ENCODE results near the gene OMP.

The OMP gene

GRCh38 chr11:77138106-77138649, 35.5 kb downstream of the OMP start:
- TF ChIP-seq, protein P1, sequence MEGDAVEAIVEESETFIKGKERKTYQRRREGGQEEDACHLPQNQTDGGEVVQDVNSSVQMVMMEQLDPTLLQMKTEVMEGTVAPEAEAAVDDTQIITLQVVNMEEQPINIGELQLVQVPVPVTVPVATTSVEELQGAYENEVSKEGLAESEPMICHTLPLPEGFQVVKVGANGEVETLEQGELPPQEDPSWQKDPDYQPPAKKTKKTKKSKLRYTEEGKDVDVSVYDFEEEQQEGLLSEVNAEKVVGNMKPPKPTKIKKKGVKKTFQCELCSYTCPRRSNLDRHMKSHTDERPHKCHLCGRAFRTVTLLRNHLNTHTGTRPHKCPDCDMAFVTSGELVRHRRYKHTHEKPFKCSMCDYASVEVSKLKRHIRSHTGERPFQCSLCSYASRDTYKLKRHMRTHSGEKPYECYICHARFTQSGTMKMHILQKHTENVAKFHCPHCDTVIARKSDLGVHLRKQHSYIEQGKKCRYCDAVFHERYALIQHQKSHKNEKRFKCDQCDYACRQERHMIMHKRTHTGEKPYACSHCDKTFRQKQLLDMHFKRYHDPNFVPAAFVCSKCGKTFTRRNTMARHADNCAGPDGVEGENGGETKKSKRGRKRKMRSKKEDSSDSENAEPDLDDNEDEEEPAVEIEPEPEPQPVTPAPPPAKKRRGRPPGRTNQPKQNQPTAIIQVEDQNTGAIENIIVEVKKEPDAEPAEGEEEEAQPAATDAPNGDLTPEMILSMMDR (IDR thresholded peaks at IDR 0.05; ENCODE audit: borderline replicate concordance, control extremely low read depth, extremely low read depth, insufficient read depth, missing control alignments): no peak
- in situ Hi-C loops (cut with MboI; ENCODE audit: low sequenced_read_pairs, unreplicated experiment): no loop called here
- no peak for DNase-seq (ENCODE audit: low spot score)

DNA sequence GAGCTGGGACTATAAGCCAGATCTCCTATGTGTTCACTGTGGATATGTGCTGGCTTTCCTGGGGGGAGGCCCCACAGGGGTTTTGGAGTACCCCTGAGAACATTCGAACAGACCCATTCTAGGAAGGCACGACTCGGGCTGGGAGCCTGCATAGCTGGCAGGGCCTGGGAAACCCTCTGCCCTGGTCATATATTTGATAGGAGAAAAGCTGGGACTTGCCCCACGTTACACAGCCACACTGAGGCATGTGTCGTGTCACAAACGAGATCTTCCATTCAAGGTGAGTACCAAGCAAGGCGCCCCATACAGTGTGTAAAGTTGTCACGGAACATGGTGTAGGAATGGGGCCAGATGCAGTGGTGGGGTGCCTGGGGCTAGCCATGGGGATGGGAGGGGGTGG, 36.6 kb downstream of the OMP start:
- DNase-seq (ENCODE audit: low spot score): no peak
- TF ChIP-seq, protein P1 (IDR thresholded peaks at IDR 0.05; ENCODE audit: borderline replicate concordance, control extremely low read depth, extremely low read depth, insufficient read depth, missing control alignments): no peak
- in situ Hi-C loops (cut with MboI; ENCODE audit: low sequenced_read_pairs, unreplicated experiment): no loop called here

DNA sequence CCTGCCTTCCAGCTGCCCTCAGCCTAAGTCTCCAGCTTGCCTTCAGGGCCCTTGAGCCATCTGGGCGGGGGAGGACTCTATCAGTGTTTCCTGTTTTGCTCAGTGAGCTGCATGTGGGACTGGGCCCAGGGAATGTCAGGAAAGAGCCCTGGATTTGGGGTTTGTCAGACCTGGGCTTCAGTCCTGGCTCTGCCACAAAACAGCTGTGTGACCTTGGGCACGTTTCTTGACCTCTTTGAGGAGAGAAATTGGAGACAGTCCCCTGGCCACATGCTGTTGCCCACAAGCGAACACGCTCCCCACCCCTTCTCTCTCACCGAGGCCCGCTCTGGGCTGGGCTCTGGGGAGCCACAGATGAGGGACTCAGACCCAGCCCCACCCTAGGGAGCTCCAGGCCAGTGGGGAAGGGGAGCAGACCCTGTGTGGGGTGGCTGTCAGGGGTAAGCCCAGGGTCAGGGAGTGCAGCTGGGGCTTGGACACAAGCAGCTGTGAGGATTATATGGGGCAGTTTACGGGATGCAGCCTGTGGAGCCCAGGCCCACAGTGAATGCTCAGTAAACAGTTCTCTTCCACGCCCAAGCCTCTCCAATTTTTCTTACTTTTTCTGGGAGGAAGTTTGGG, 37.7 kb downstream of the OMP start:
- no peak for DNase-seq (ENCODE audit: low spot score)
- TF ChIP-seq, protein P1 (IDR thresholded peaks at IDR 0.05; ENCODE audit: borderline replicate concordance, control extremely low read depth, extremely low read depth, insufficient read depth, missing control alignments): no peak
- in situ Hi-C loops (cut with MboI; ENCODE audit: low sequenced_read_pairs, unreplicated experiment): no loop called here

- TF ChIP-seq, protein P1 (IDR thresholded peaks at IDR 0.05; ENCODE audit: borderline replicate concordance, control extremely low read depth, extremely low read depth, insufficient read depth, missing control alignments): no peak
- DNase-seq (ENCODE audit: low spot score): no peak
- in situ Hi-C loops (cut with MboI; ENCODE audit: low sequenced_read_pairs, unreplicated experiment): no loop called here
Measured at GRCh38 chr11:77141034-77141433, 38.4 kb downstream of the OMP start.

- TF ChIP-seq, protein P1 (IDR thresholded peaks at IDR 0.05; ENCODE audit: borderline replicate concordance, control extremely low read depth, extremely low read depth, insufficient read depth, missing control alignments): no peak
- no peak for DNase-seq (ENCODE audit: low spot score)
- in situ Hi-C loops (cut with MboI; ENCODE audit: low sequenced_read_pairs, unreplicated experiment): no loop called here
Measured at GRCh38 chr11:77141475-77141874, 38.8 kb downstream of the OMP start.

DNA sequence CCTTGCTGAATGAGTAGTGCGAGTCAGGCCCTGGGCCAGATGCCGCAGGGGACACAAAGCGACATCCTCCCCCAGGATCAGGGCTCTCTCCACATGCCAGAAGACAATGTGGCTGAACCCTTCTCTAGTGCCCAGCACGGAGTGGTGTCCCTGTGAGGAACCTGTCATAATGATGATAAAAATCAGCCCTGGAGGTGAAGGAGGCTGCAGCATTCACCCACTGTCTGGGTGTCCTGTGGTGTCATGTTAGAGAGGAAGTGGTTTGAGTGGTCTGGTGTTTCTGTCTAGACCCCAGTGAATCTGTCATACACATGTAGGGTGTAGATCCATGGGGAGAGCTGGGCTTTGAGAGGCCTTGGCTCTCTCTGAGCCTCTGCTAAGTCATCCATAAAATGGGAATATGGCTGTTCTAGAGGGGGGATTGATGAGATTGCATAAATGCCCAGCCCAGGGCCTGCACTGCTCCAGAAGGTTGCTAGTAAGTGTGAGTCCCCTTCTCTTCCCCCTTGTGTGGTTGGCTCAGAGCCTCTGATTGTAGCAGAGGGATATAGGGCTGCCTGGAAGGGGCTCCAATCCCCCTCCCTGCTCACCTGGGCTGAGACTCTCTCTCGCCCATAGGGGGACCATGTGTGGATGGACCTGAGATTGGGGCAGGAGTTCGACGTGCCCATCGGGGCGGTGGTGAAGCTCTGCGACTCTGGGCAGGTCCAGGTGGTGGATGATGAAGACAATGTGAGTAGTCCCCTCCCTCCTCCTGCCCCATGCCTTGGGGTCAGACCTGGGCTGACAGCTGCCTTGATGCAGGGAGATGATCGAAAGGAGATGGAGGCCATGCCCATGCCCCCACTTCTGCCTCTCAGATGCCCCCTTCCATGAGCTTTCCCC, 39.7 kb downstream of the OMP start:
- in situ Hi-C loops (cut with MboI; ENCODE audit: low sequenced_read_pairs, unreplicated experiment): no loop called here
- DNase-seq (ENCODE audit: low spot score): no peak
- TF ChIP-seq, protein P1 (IDR thresholded peaks at IDR 0.05; ENCODE audit: borderline replicate concordance, control extremely low read depth, extremely low read depth, insufficient read depth, missing control alignments): no peak

All from GM13976 (cell line).